ENCODE data around the gene FRAS1. TPM values are rescaled to one million over a fixed set of nuclear protein-coding genes. Genes with fewer than 3 reads are reported as not detected.
"Not testable (repeated sequence)": the region's sequence is repeated elsewhere in the genome, so short reads cannot be mapped to it uniquely, and the experiment has no call there.

The FRAS1 gene
- total RNA-seq, 1 donor from 2014 or later, result 0.65 TPM

GRCh38 chr4:78268597-78268996 lies 211.5 kb downstream of the FRAS1 start:
- no peak for DNase-seq (ENCODE audit: low spot score)
- ATAC-seq, result no peak

- not testable (repeated sequence) for DNase-seq (ENCODE audit: low spot score); ATAC-seq
These were observed 218.3 kb downstream of the FRAS1 start for GRCh38 chr4:78275450-78275849.

- ATAC-seq, result no peak
- no peak for DNase-seq (ENCODE audit: low spot score)
These were observed 229.2 kb downstream of the FRAS1 start for GRCh38 chr4:78286281-78286680.

GRCh38 chr4:78288327-78288726 lies 231.2 kb downstream of the FRAS1 start:
- ATAC-seq (no peak), DNase-seq (ENCODE audit: low spot score) (no peak)

- DNase-seq (ENCODE audit: low spot score) (no peak), ATAC-seq (no peak)
These were observed 234.2 kb downstream of the FRAS1 start for GRCh38 chr4:78291277-78291676.

GRCh38 chr4:78292341-78292740 lies 235.2 kb downstream of the FRAS1 start:
- no peak for ATAC-seq
- no peak for DNase-seq (ENCODE audit: low spot score)

- no peak for ATAC-seq
- no peak for DNase-seq (ENCODE audit: low spot score)
These were observed 235.7 kb downstream of the FRAS1 start for GRCh38 chr4:78292856-78293255.

- no peak for DNase-seq (ENCODE audit: low spot score)
- ATAC-seq, result no peak
These were observed 236.2 kb downstream of the FRAS1 start for GRCh38 chr4:78293348-78293747.

- DNase-seq (ENCODE audit: low spot score) (no peak), ATAC-seq (no peak)
These were observed 236.7 kb downstream of the FRAS1 start for GRCh38 chr4:78293821-78294301.

- ATAC-seq (no peak), DNase-seq (ENCODE audit: low spot score) (no peak)
These were observed 239.1 kb downstream of the FRAS1 start for GRCh38 chr4:78296261-78296660.

GRCh38 chr4:78297116-78297800 lies 240.1 kb downstream of the FRAS1 start:
- ATAC-seq, result no peak
- no peak for DNase-seq (ENCODE audit: low spot score)

GRCh38 chr4:78298618-78299017 lies 241.5 kb downstream of the FRAS1 start:
- ATAC-seq (no peak), DNase-seq (ENCODE audit: low spot score) (no peak)

GRCh38 chr4:78299565-78299972 lies 242.4 kb downstream of the FRAS1 start:
- ATAC-seq (no peak), DNase-seq (ENCODE audit: low spot score) (no peak)

- not testable (repeated sequence) for ATAC-seq; DNase-seq (ENCODE audit: low spot score)
These were observed 250.1 kb downstream of the FRAS1 start for GRCh38 chr4:78307263-78307662.

GRCh38 chr4:78308517-78308916 lies 251.4 kb downstream of the FRAS1 start:
- DNase-seq (ENCODE audit: low spot score), result no peak

GRCh38 chr4:78309352-78309751 lies 252.2 kb downstream of the FRAS1 start:
- DNase-seq (ENCODE audit: low spot score), result no peak
- ATAC-seq, result no peak

More at GRCh38 chr4:78308517-78308916, 251.4 kb downstream of the FRAS1 start:
- ATAC-seq, result no peak

GRCh38 chr4:78310007-78310739 lies 253.1 kb downstream of the FRAS1 start:
- ATAC-seq (no peak), DNase-seq (ENCODE audit: low spot score) (no peak)

- no peak for DNase-seq (ENCODE audit: low spot score)
- no peak for ATAC-seq
These were observed 253.6 kb downstream of the FRAS1 start for GRCh38 chr4:78310740-78311115.

GRCh38 chr4:78311306-78311705 lies 254.2 kb downstream of the FRAS1 start:
- DNase-seq (ENCODE audit: low spot score), result no peak
- no peak for ATAC-seq

GRCh38 chr4:78312989-78313753 lies 256.0 kb downstream of the FRAS1 start:
- ATAC-seq (no peak), DNase-seq (ENCODE audit: low spot score) (no peak)

- ATAC-seq (no peak), DNase-seq (ENCODE audit: low spot score) (no peak)
These were observed 256.6 kb downstream of the FRAS1 start for GRCh38 chr4:78313754-78314120.

- DNase-seq (ENCODE audit: low spot score) (no peak), ATAC-seq (no peak)
These were observed 261.0 kb downstream of the FRAS1 start for GRCh38 chr4:78318126-78318525.
